ENCODE data around the gene HIC2. TPM values are rescaled to one million over a fixed set of nuclear protein-coding genes. Genes with fewer than 3 reads are reported as not detected.

Gene HIC2
- total RNA-seq, 1 experiment from 2014 or later: 3.5 TPM

- Histone ChIP-seq H3F3A (ENCODE audit: low read length, unreplicated experiment) (no peaks in the 10 kb centered on the region), H4K20me1 (ENCODE audit: low read length) (no peaks in the 10 kb centered on the region), H2AFZ (ENCODE audit: low read length) (no peak overlapping the region), H3K79me2 (ENCODE audit: low read length) (no peaks in the 10 kb centered on the region), H3K27me3 (ENCODE audit: low read length) (no peaks in the 10 kb centered on the region), H3K9me2 (replicated peaks; ENCODE audit: low read length) (no peaks in the 10 kb centered on the region), H3K36me3 (ENCODE audit: low read depth, low read length) (no peaks in the 10 kb centered on the region), H3K9me3 (ENCODE audit: low read length) (no peaks in the 10 kb centered on the region), H3K9ac (ENCODE audit: low read length) (no peak overlapping the region), H3K4me1 (ENCODE audit: insufficient read depth, low read length) (no peaks in the 10 kb centered on the region), H3K4me3 (ENCODE audit: low read length) (no peak overlapping the region), H3K4me2 (ENCODE audit: low read length) (no peak overlapping the region), H3K27ac (ENCODE audit: low read length) (no peak overlapping the region)
- TF ChIP-seq CTCF (conservative IDR thresholded peaks at IDR 0.05; ENCODE audit: low read depth, low read length) (peak; percentile 41), EZH2phosphoT487 (IDR thresholded peaks at IDR 0.05; ENCODE audit: borderline replicate concordance, low read length) (no peak)
- intact Hi-C loops (cut with micrococcal nuclease): no loop called here
- ATAC-seq: no peak
- CTCF ChIA-PET: no interaction called here
- DNase-seq: no peak
- POLR2A ChIA-PET (ENCODE audit: unreplicated experiment): no interaction called here
- BruUV-seq (replicated peaks): no TSS peak
Observed at GRCh38 chr22:21447694-21448402, 30.7 kb downstream of the HIC2 start.

GRCh38 chr22:21448627-21449416 is 31.7 kb downstream of the HIC2 start:
- CTCF ChIA-PET: no interaction called here
- Histone ChIP-seq H3K36me3 (ENCODE audit: low read depth, low read length) (no peaks in the 10 kb centered on the region), H3K79me2 (ENCODE audit: low read length) (no peaks in the 10 kb centered on the region), H3K4me1 (ENCODE audit: insufficient read depth, low read length) (no peaks in the 10 kb centered on the region), H2AFZ (ENCODE audit: low read length) (no peak overlapping the region), H4K20me1 (ENCODE audit: low read length) (no peaks in the 10 kb centered on the region), H3K9me2 (replicated peaks; ENCODE audit: low read length) (no peaks in the 10 kb centered on the region), H3K4me3 (ENCODE audit: low read length) (no peak overlapping the region), H3K4me2 (ENCODE audit: low read length) (no peak overlapping the region), H3K9ac (ENCODE audit: low read length) (no peak overlapping the region), H3K9me3 (ENCODE audit: low read length) (no peaks in the 10 kb centered on the region), H3K27ac (ENCODE audit: low read length) (no peak overlapping the region), H3F3A (ENCODE audit: low read length, unreplicated experiment) (no peaks in the 10 kb centered on the region), H3K27me3 (ENCODE audit: low read length) (no peaks in the 10 kb centered on the region)
- DNase-seq (no peak), ATAC-seq (no peak)
- POLR2A ChIA-PET (ENCODE audit: unreplicated experiment): no interaction called here
- intact Hi-C loops (cut with micrococcal nuclease): no loop called here
- TF ChIP-seq CTCF (conservative IDR thresholded peaks at IDR 0.05; ENCODE audit: low read depth, low read length): no peak
- BruUV-seq (replicated peaks): no TSS peak

- no peak overlapping the region for H3K4me3 ChIP-seq (ENCODE audit: low read length)
- no peaks in the 10 kb centered on the region for H4K20me1 ChIP-seq (ENCODE audit: low read length)
- no peak overlapping the region for H3K9ac ChIP-seq (ENCODE audit: low read length)
- ChIA-PET CTCF (no interaction called here), POLR2A (ENCODE audit: unreplicated experiment) (no interaction called here)
- H3K36me3 ChIP-seq (ENCODE audit: low read depth, low read length): no peaks in the 10 kb centered on the region
- intact Hi-C loops (cut with micrococcal nuclease): no loop called here
- H3K27ac ChIP-seq (ENCODE audit: low read length): no peak overlapping the region
- H3K4me1 ChIP-seq (ENCODE audit: insufficient read depth, low read length): no peaks in the 10 kb centered on the region
- no peaks in the 10 kb centered on the region for H3K79me2 ChIP-seq (ENCODE audit: low read length)
- H3F3A ChIP-seq (ENCODE audit: low read length, unreplicated experiment): no peaks in the 10 kb centered on the region
- H2AFZ ChIP-seq (ENCODE audit: low read length): no peak overlapping the region
- TF ChIP-seq CTCF (conservative IDR thresholded peaks at IDR 0.05; ENCODE audit: low read depth, low read length): no peak
- no peak for TF ChIP-seq EZH2phosphoT487 (IDR thresholded peaks at IDR 0.05; ENCODE audit: borderline replicate concordance, low read length)
- no peak for TF ChIP-seq EZH2 (IDR thresholded peaks at IDR 0.05; ENCODE audit: low read length, unreplicated experiment)
- DNase-seq: no peak
- ATAC-seq: no peak
- no peak overlapping the region for H3K4me2 ChIP-seq (ENCODE audit: low read length)
- no TSS peak for BruUV-seq (replicated peaks)
- no peaks in the 10 kb centered on the region for H3K9me3 ChIP-seq (ENCODE audit: low read length)
- no peaks in the 10 kb centered on the region for H3K27me3 ChIP-seq (ENCODE audit: low read length)
- no peaks in the 10 kb centered on the region for H3K9me2 ChIP-seq (replicated peaks; ENCODE audit: low read length)
Observed at GRCh38 chr22:21449531-21450319, 32.6 kb downstream of the HIC2 start.
